H1 (cell line): Measurements from ENCODE around the gene PTCHD4. TPM values are rescaled to one million over a fixed set of nuclear protein-coding genes. Genes with fewer than 3 reads are reported as not detected.
"Not testable (repeated sequence)": the region's sequence is repeated elsewhere in the genome, so short reads cannot be mapped to it uniquely, and the experiment has no call there.

Experiments used
- CTCF ChIA-PET: fragments of 300-600 bp; sonication (Branson Sonifier 250); formaldehyde crosslinking; loops from one replicate; lab custom pipeline; 2021; ENCODE audit not compliant: partially characterized antibody; lab: Charles Lee
- POLR2A ChIA-PET: fragments of 300-600 bp; sonication (Branson Sonifier 250); formaldehyde crosslinking; loops from one replicate; lab custom pipeline; 2021; ENCODE audit warnings: inconsistent platforms; ENCODE audit not compliant: partially characterized antibody; lab: Charles Lee
- DNase-seq, 2 experiments: peaks; one replicate each; pipeline versions ENCODE4 v3.0.0 to v3.0.0-alpha.2; 2010 to 2022; ENCODE audit warnings: low spot score in 2 of 2, low read depth in 1 of 2, mixed read lengths in 1 of 2
- FAIRE-seq: peaks from 2 replicates; lab custom pipeline; 2011; peaks lifted over from hg19 to GRCh38; lab: Jason Lieb, UNC
- H2AFZ ChIP-seq: 2 replicates; pipeline ENCODE4 v1.8.1; 2012; ENCODE audit warnings: low read length, inconsistent platforms
- H2AK5ac ChIP-seq: 2 replicates; pipeline ENCODE4 v1.6.1; 2013; ENCODE audit warnings: low read depth, low read length
- H2BK120ac ChIP-seq: replicated peaks from 2 replicates; pipeline ENCODE3; 2013; ENCODE audit warnings: low read depth, low read length, inconsistent platforms
- H2BK12ac ChIP-seq: 2 replicates; pipeline ENCODE4 v1.6.1; 2013; ENCODE audit warnings: low read depth, low read length
- H2BK15ac ChIP-seq: 2 replicates; pipeline ENCODE4 v1.6.1; 2013; ENCODE audit warnings: low read length
- H2BK20ac ChIP-seq: 2 replicates; pipeline ENCODE4 v1.6.1; 2013; ENCODE audit warnings: low read length
- H2BK5ac ChIP-seq: 2 replicates; pipeline ENCODE4 v1.6.1; 2013; ENCODE audit warnings: low read depth, low read length
- H3K14ac ChIP-seq: 2 replicates; pipeline ENCODE4 v1.6.1; 2013; ENCODE audit warnings: inconsistent platforms; ENCODE audit not compliant: insufficient read length
- H3K18ac ChIP-seq: 2 replicates; pipeline ENCODE4 v1.6.1; 2013; ENCODE audit warnings: low read length; ENCODE audit errors: extremely low read depth
- H3K23ac ChIP-seq: 2 replicates; pipeline ENCODE4 v1.6.1; 2013; ENCODE audit warnings: inconsistent platforms; ENCODE audit not compliant: insufficient read length
- H3K23me2 ChIP-seq: 2 replicates; pipeline ENCODE4 v1.6.1; 2013; ENCODE audit warnings: low read depth, low read length
- H3K27ac ChIP-seq: 2 replicates; pipeline ENCODE4 v1.6.1; 2011; ENCODE audit warnings: low read depth, low read length, inconsistent platforms
- H3K27me3 ChIP-seq, 4 experiments: replicated peaks in 1 of 4; 1 replicate in 1 of 4; 2 replicates in 3 of 4; pipeline versions ENCODE4 v1.6.1 to v1.8.1; 2011 to 2013; ENCODE audit warnings: low read length in 3 of 4, mild to moderate bottlenecking in 3 of 4, inconsistent platforms in 2 of 4, mixed read lengths in 2 of 4, moderate library complexity in 1 of 4; ENCODE audit not compliant: control insufficient read depth in 3 of 4, insufficient read depth in 3 of 4; ENCODE audit errors: extremely low read depth in 1 of 4
- H3K36me3 ChIP-seq, 4 experiments: 2 replicates each; pipeline versions ENCODE4 v1.6.1 to v1.8.1; 2011 to 2013; ENCODE audit warnings: mild to moderate bottlenecking in 4 of 4, low read length in 3 of 4, moderate library complexity in 2 of 4, control low read depth in 1 of 4, inconsistent platforms in 1 of 4; ENCODE audit not compliant: insufficient read depth in 4 of 4, control insufficient read depth in 2 of 4
- H3K4ac ChIP-seq: replicated peaks from 2 replicates; pipeline ENCODE3; 2013; ENCODE audit warnings: low read length, low read depth, mixed read lengths, inconsistent platforms; ENCODE audit not compliant: insufficient read length
- H3K4me1 ChIP-seq, 4 experiments: replicated peaks in 1 of 4; 1 replicate in 1 of 4; 2 replicates in 3 of 4; pipeline versions ENCODE4 v1.6.1 to v1.8.1; 2011 to 2013; ENCODE audit warnings: low read length in 3 of 4, inconsistent platforms in 2 of 4, mixed read lengths in 1 of 4; ENCODE audit not compliant: insufficient read depth in 4 of 4, control insufficient read depth in 3 of 4
- H3K4me2 ChIP-seq, 2 experiments: 2 replicates each; pipeline versions ENCODE4 v1.6.1 to v1.8.1; 2011 to 2013; ENCODE audit warnings: low read depth in 2 of 2, low read length in 2 of 2, control low read depth in 1 of 2, inconsistent platforms in 1 of 2, mild to moderate bottlenecking in 1 of 2; ENCODE audit not compliant: insufficient read depth in 1 of 2
- H3K4me3 ChIP-seq, 4 experiments: fragments of 200-600, 300-600 bp in 1 of 4; sonication (generic), shearing (Covaris generic), sonication (Bioruptor Twin) in 1 of 4; 2 replicates each; pipeline versions ENCODE4 v1.5.1 to v1.8.1; 2011 to 2016; ENCODE audit warnings: low read length in 4 of 4, low read depth in 3 of 4, control low read depth in 2 of 4, inconsistent platforms in 2 of 4, mild to moderate bottlenecking in 2 of 4, mixed read lengths in 1 of 4, moderate library complexity in 1 of 4; ENCODE audit not compliant: insufficient read depth in 2 of 4; ENCODE audit errors: extremely low read depth in 1 of 4
- H3K56ac ChIP-seq: replicated peaks from 2 replicates; pipeline ENCODE3; 2013; ENCODE audit warnings: low read depth, mild to moderate bottlenecking, mixed read lengths, low read length, inconsistent platforms; ENCODE audit not compliant: insufficient read length
- H3K79me1 ChIP-seq: 2 replicates; pipeline ENCODE4 v1.6.1; 2013; ENCODE audit warnings: low read depth, low read length, control low read depth
- H3K79me2 ChIP-seq, 2 experiments: 2 replicates each; pipeline versions ENCODE4 v1.6.1 to v1.8.1; 2012 to 2013; ENCODE audit warnings: low read length in 2 of 2, mild to moderate bottlenecking in 2 of 2, inconsistent platforms in 1 of 2; ENCODE audit not compliant: insufficient read depth in 2 of 2, control insufficient read depth in 1 of 2
- H3K9ac ChIP-seq, 4 experiments: replicated peaks in 1 of 4; 1 replicate in 1 of 4; 2 replicates in 3 of 4; pipeline versions ENCODE4 v1.6.1 to v1.8.1; 2011 to 2013; ENCODE audit warnings: low read depth in 3 of 4, low read length in 3 of 4, control low read depth in 2 of 4, mild to moderate bottlenecking in 2 of 4, moderate library complexity in 2 of 4, inconsistent platforms in 1 of 4; ENCODE audit errors: extremely low read depth in 1 of 4
- H3K9me3 ChIP-seq, 2 experiments: 2 replicates each; pipeline versions ENCODE4 v1.6.1 to v1.8.1; 2012 to 2013; ENCODE audit warnings: mild to moderate bottlenecking in 2 of 2, moderate library complexity in 2 of 2, control low read depth in 1 of 2, inconsistent platforms in 1 of 2, low read depth in 1 of 2, low read length in 1 of 2, mixed read lengths in 1 of 2; ENCODE audit not compliant: insufficient read depth in 2 of 2
- H4K20me1 ChIP-seq, 2 experiments: replicated peaks in 1 of 2; 2 replicates each; pipeline versions ENCODE3 to v1.8.1; 2011 to 2013; ENCODE audit warnings: inconsistent platforms in 2 of 2, low read length in 2 of 2, mild to moderate bottlenecking in 1 of 2; ENCODE audit not compliant: insufficient read depth in 2 of 2, control insufficient read depth in 1 of 2
- H4K5ac ChIP-seq: 2 replicates; pipeline ENCODE4 v1.6.1; 2013; ENCODE audit warnings: low read length, low read depth, mixed read lengths, inconsistent platforms; ENCODE audit not compliant: insufficient read length
- H4K8ac ChIP-seq: 2 replicates; pipeline ENCODE4 v1.8.0; 2013; ENCODE audit warnings: mild to moderate bottlenecking, moderate library complexity, low read length, inconsistent platforms; ENCODE audit not compliant: insufficient read depth; ENCODE audit errors: extremely low read depth
- H4K91ac ChIP-seq: replicated peaks from 2 replicates; pipeline ENCODE3; 2013; ENCODE audit warnings: low read length, mixed read lengths, inconsistent platforms; ENCODE audit not compliant: insufficient read length
- WGBS, 2 experiments: shearing (Covaris generic) in 1 of 2; methylation state at CpG; one replicate each; pipeline versions ENCODE4 v1.1.6 to v1.1.7; 2013 to 2015; ENCODE audit warnings: low lambda C conversion rate in 2 of 2, mixed read lengths in 2 of 2, inconsistent platforms in 1 of 2, low coverage in 1 of 2, missing lambda C conversion rate in 1 of 2; ENCODE audit not compliant: insufficient replicate concordance in 2 of 2, insufficient coverage in 1 of 2, insufficient read length in 1 of 2; ENCODE audit errors: extremely low coverage in 1 of 2, missing lambda C conversion rate in 1 of 2; 5-methylcytosine and 5-hydroxymethylcytosine counted together
- polyA plus RNA-seq, 7 experiments: library from polyadenylated mRNA; depleted of rRNA in 3 of 7; stranded (reverse) in 5 of 7; unstranded in 2 of 7; fragments of >200 nt in 5 of 7; fragments of 200-250 nt in 2 of 7; gene quantifications; 1 replicate in 5 of 7; 2 replicates in 1 of 7; 4 replicates in 1 of 7; pipeline versions ENCODE4 v1.2.1 to v1.2.3, GENCODE V29; 2011 to 2013; ENCODE audit warnings: missing spikeins in 2 of 7, mixed read lengths in 2 of 7
- total RNA-seq: library from RNA; stranded (reverse); fragmentation: NEBNext Ultra II Directional; extraction: Animal tissue kit (Norgen Biotek cat#: 25700); gene quantifications from 2 replicates; pipeline ENCODE4 v1.2.1, GENCODE V29; 2021

Gene PTCHD4
- total and polyA plus RNA-seq, 2 of the 8 experiments (the other 6 are each of a cell fraction or from before 2014, with no cell fraction given), result 0.17 to 0.37 TPM

DNA sequence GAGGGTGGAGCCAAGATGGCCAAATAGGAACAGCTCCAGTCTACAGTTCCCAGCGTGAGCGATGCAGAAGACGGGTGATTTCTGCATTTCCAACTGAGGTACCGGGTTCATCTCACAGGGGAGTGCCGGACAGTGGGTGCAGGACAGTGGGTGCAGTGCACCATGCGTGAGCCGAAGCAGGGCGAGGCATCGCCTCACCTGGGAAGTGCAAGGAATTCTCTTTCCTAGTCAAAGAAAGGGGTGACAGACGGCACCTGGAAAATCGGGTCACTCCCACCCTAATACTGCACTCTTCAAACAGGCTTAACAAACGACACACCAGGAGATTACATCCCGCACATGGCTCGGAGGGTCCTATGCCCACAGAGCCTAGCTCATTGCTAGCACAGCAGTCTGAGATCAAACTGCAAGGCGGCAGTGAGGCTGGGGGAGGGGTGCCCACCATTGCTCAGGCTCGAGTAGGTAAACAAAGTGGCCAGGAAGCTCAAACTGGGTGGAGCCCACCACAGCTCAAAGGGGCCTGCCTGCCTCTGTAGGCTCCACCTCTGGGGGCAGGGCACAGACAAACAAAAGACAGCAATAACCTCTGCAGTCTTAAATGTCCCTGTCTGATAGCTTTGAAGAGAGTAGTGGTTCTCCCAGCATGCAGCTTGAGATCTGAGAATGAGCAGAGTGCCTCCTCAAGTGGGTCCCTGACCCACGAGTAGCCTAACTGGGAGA lies 8.4 kb downstream of the PTCHD4 start:
- H3K4me3 ChIP-seq, H2BK15ac ChIP-seq, H2BK5ac ChIP-seq, H4K91ac ChIP-seq, H3K56ac ChIP-seq, H3K23me2 ChIP-seq, H4K5ac ChIP-seq, H3K9ac ChIP-seq, H3K4ac ChIP-seq, POLR2A ChIA-PET, H3K4me2 ChIP-seq, H3K27me3 ChIP-seq, H2BK120ac ChIP-seq, H2BK12ac ChIP-seq, FAIRE-seq, H3K27ac ChIP-seq, H3K18ac ChIP-seq, DNase-seq, H4K20me1 ChIP-seq, H3K4me1 ChIP-seq, H2AFZ ChIP-seq, H4K8ac ChIP-seq, H3K36me3 ChIP-seq, H2BK20ac ChIP-seq, H3K79me1 ChIP-seq, H3K14ac ChIP-seq, H3K23ac ChIP-seq, H2AK5ac ChIP-seq: not testable (repeated sequence)
- WGBS, 2 experiments, result 96% methylated on average over 17 of the region's 17 CpGs; no CpG with 5 or more reads in 1 of the 2 experiments
- peaks cover 4 to 11% of the 10 kb centered on the region in 2 experiments; a peak in 3 of 4 replicates for H3K9me3 ChIP-seq
- CTCF ChIA-PET, result interaction anchor here (0.6 to 1.1 kb wide), 2 partner anchors 15 to 663 kb away, joined by 3 to 4 read pairs; no protein-coding TSS in a partner anchor
- H3K79me2 ChIP-seq, result peaks cover 0 to 45% of the 10 kb centered on the region in 2 experiments; a peak in 2 of 4 replicates
